Activated naive CD8-positive, alpha-beta T cell treated with anti-CD3 and anti-CD28 coated beads, Interleukin-2, amount 50 U/mL, for 16 hours (primary cell): ENCODE measurements around the gene HAPLN1.
"Not testable (repeated sequence)": the region's sequence is repeated elsewhere in the genome, so short reads cannot be mapped to it uniquely, and the experiment has no call there.

Source experiments
- DNase-seq: peaks from one replicate; pipeline ENCODE4 v3.0.0-alpha.2; 2020; ENCODE audit warnings: low read depth, low spot score

Gene HAPLN1

GRCh38 chr5:83720836-83721537, at the start of gene HAPLN1:
Gene HAPLN1 (minus strand): TSS chr5:83720855. CDS start chr5:83673523, 47,332 bp downstream.
- DNase-seq: no peak

GRCh38 chr5:83767409-83767992, 46.8 kb upstream of the HAPLN1 start:
- DNase-seq: no peak

GRCh38 chr5:83764101-83764500, 43.4 kb upstream of the HAPLN1 start:
- DNase-seq: no peak

- no peak for DNase-seq
Observed at GRCh38 chr5:83760579-83760978, 39.9 kb upstream of the HAPLN1 start.

GRCh38 chr5:83752700-83753099, 32.0 kb upstream of the HAPLN1 start:
- no peak for DNase-seq

GRCh38 chr5:83751201-83751600, 30.5 kb upstream of the HAPLN1 start:
- DNase-seq: no peak

GRCh38 chr5:83750749-83751148, 30.1 kb upstream of the HAPLN1 start:
- no peak for DNase-seq

- DNase-seq: no peak
Observed at GRCh38 chr5:83745816-83746215, 25.2 kb upstream of the HAPLN1 start.

GRCh38 chr5:83744821-83745220, 24.2 kb upstream of the HAPLN1 start:
- no peak for DNase-seq

- no peak for DNase-seq
Observed at GRCh38 chr5:83742089-83742488, 21.4 kb upstream of the HAPLN1 start.

- no peak for DNase-seq
Observed at GRCh38 chr5:83741571-83741970, 20.9 kb upstream of the HAPLN1 start.

- DNase-seq: no peak
Observed at GRCh38 chr5:83740741-83741140, 20.1 kb upstream of the HAPLN1 start.

- DNase-seq: not testable (repeated sequence)
Observed at GRCh38 chr5:83736169-83736568, 15.5 kb upstream of the HAPLN1 start.

GRCh38 chr5:83735058-83735457, 14.4 kb upstream of the HAPLN1 start:
- DNase-seq: not testable (repeated sequence)

- no peak for DNase-seq
Observed at GRCh38 chr5:83731638-83732037, 11.0 kb upstream of the HAPLN1 start.

- DNase-seq: no peak
Observed at GRCh38 chr5:83729362-83729761, 8.7 kb upstream of the HAPLN1 start.

GRCh38 chr5:83726912-83727311, 6.3 kb upstream of the HAPLN1 start:
- DNase-seq: no peak

- no peak for DNase-seq
Observed at GRCh38 chr5:83724935-83725334, 4.3 kb upstream of the HAPLN1 start.

GRCh38 chr5:83724001-83724400, 3.3 kb upstream of the HAPLN1 start:
- no peak for DNase-seq

- no peak for DNase-seq
Observed at GRCh38 chr5:83723031-83723430, 2.4 kb upstream of the HAPLN1 start.

GRCh38 chr5:83721953-83722901, 1.6 kb upstream of the HAPLN1 start:
- DNase-seq: no peak

- no peak for DNase-seq
Observed at GRCh38 chr5:83718936-83719495, 1.6 kb downstream of the HAPLN1 start.
